Activated CD4-positive, alpha-beta memory T cell treated with anti-CD3 and anti-CD28 coated beads for 36 hours (primary cell): ENCODE measurements around the gene MYH9. TPM values are rescaled to one million over a fixed set of nuclear protein-coding genes. Genes with fewer than 3 reads are reported as not detected.

Experiments
- CTCF ChIA-PET: fragments of 350-600 bp; sonication (Branson Sonifier 250); formaldehyde crosslinking; loops from one replicate; lab custom pipeline; 2021; ENCODE audit warnings: antibody characterized with exemption, inconsistent platforms; lab: Charles Lee
- POLR2A ChIA-PET: fragments of 350-600 bp; sonication (Branson Sonifier 250); formaldehyde crosslinking; loops from one replicate; lab custom pipeline; 2021; ENCODE audit warnings: antibody characterized with exemption; lab: Charles Lee
- DNase-seq: peaks from one replicate; pipeline ENCODE4 v3.0.0-alpha.2; 2020
- H3K27ac Mint-ChIP-seq: one replicate; pipeline ENCODE4 v1.8.0; 2021; ENCODE audit warnings: mixed read lengths
- H3K27me3 Mint-ChIP-seq: one replicate; pipeline ENCODE4 v1.8.0; 2021; ENCODE audit warnings: mixed read lengths
- H3K36me3 Mint-ChIP-seq: one replicate; pipeline ENCODE4 v1.8.0; 2021; ENCODE audit warnings: mixed read lengths
- H3K4me1 Mint-ChIP-seq: one replicate; pipeline ENCODE4 v1.8.0; 2021; ENCODE audit warnings: low read depth, mixed read lengths
- H3K4me3 Mint-ChIP-seq: one replicate; pipeline ENCODE4 v1.8.0; 2021; ENCODE audit warnings: mild to moderate bottlenecking, mixed read lengths
- H3K9me3 Mint-ChIP-seq: one replicate; pipeline ENCODE4 v1.8.0; 2021; ENCODE audit warnings: mixed read lengths
- intact Hi-C: fragments of 100-400 bp; cut with micrococcal nuclease; formaldehyde crosslinking; loops from one replicate; pipeline ENCODE4 v1.15.1; 2023
- total RNA-seq, 2 experiments: library from RNA; stranded (reverse); gene quantifications; one replicate each; pipeline ENCODE4 v1.2.3, GENCODE V29; 2021

Gene MYH9
- total RNA-seq, 2 experiments from 2014 or later = 712 to 720 TPM

DNA sequence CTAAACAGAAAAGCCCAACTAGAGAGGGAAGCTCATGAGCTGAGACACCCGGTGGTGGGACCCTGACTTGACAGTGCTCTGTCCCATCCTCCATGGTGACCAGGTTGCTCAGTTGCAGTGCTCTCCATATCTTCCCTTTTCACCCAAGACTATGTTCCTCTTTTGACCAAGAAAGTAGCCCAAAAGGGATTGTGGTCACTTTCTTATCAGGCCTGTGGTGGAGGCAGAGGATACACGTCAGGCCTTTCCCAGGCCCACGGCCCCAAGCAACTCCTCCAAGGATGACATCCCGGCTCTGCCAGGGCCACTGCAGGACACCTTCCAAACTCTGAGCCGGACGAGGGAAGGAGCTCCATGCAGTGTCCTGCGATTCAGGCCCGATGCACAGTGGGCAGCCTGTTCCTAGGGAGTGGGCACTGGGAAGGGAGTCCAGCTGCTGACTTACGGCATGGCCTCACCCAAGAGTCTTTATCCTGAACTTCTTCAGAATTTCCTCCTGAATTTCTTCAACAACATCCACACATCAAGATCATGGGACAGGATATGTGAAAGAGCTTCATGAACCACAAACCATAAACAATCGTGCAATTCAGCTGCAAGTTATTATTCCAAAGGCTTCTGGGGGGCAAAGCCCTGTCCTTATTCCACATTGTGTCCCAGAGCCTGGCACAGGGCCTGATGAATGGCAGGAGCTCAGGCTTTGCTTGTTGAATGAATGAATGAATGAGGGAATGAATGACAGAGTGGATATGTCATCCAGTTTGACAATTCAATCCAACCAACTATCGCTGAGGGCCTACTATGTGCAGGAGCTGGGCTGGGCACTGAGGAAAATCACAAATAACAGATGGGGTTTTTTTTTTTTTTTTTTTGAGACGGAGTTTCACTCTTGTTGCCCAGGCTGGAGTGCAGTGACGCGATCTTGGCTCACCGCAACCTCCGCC lies 36.0 kb upstream of the MYH9 start:
- no peaks in the 10 kb centered on the region for H3K36me3 Mint-ChIP-seq
- ChIA-PET CTCF (no interaction called here), POLR2A (interaction anchor here (0.8 to 1.5 kb wide), 2 partner anchors 11 to 19 kb away, joined by 3 read pairs; no protein-coding TSS in a partner anchor)
- no peaks in the 10 kb centered on the region for H3K27me3 Mint-ChIP-seq
- H3K4me3 Mint-ChIP-seq = no peak overlapping the region
- no peak overlapping the region for H3K27ac Mint-ChIP-seq
- intact Hi-C loops = no loop called here
- DNase-seq = no peak
- peaks cover 36% of the 10 kb centered on the region for H3K4me1 Mint-ChIP-seq
- no peaks in the 10 kb centered on the region for H3K9me3 Mint-ChIP-seq

DNA sequence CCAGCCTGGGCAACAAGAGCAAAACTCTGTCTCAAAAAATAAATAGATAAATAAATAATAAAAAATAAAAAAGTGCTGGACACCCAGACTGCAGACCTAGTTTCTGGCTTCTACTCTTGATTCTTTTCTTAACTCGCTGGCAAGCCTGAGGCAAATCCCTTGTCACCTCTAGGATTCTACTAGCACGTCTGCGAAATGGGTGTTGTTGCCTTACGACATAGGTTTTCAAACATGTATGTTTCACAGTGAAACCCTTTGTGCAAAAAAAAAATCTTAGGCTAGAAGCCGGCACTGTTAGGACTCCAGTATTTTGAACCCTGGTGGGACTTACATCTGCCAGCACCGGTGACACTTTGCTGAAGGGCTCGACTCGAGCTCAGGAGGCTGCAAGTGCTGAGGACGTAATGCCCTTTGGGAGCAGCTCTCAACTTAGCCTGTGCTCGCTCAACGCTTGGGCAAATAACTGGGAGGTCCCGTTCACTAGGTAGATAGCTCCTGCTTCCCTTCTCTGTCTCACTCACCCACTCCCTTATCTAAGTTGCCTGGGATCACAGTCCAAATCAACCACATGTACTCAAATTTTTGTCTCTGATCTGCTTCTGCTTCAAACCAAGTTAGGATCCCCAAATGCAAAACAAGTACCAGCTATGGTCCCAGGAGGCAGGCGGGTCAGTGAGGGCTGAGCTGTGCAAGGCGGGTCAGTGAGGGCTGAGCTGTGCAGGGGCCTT lies 34.7 kb upstream of the MYH9 start:
- CTCF ChIA-PET = no interaction called here
- intact Hi-C loops = no loop called here
- Mint-ChIP-seq H3K27ac (no peak overlapping the region), H3K27me3 (no peaks in the 10 kb centered on the region), H3K4me3 (no peak overlapping the region), H3K9me3 (no peaks in the 10 kb centered on the region), H3K4me1 (peaks cover 36% of the 10 kb centered on the region), H3K36me3 (no peaks in the 10 kb centered on the region)
- POLR2A ChIA-PET = no interaction called here
- DNase-seq = no peak

DNA sequence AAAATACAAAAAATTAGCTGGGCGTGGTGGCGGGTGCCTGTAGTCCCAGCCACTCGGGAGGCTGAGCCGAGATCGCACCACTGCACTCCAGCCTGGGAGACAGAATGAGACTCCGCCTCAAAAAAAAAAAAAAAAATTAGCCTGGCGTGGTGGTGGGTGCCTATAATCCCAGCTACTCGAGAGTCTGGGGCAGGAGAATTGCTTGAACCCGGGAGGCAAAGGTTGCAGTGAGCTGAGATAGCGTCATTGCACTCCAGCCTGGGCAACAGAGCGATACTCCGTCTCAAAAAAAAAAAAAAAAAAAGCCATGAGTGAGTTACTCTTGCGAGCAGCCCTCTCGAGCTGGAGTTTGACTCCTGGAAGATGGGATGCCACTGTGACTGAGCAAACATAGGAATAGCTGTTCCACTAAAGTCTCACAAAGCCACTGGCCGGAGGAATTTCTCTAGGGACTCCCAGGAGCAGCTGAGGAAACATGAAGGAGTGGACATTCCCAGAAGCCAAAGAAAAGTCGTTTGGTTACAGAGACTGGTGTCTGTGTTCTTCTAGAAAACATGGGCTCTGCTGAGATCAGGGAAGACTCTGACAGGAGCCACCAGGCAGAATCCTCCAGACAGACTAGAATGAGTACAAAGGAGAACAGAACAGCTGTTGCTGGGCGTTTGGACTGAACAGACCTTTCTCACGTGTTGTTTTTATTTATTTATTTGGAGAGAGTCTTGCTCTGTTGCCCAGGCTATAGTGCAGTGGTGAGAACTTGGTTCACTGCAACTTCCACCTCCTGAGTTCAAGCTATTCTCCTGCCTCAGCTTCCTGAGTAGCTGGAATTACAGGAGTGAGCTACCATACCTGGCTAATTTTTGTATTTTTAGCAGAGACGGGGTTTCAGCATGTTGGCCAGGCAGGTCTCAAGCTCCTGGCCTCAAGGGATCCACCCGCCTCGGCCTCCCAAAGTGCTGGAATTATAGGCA lies 32.4 kb upstream of the MYH9 start:
- no peaks in the 10 kb centered on the region for H3K9me3 Mint-ChIP-seq
- ChIA-PET CTCF (interaction anchor here (0.6 kb wide), 1 partner anchor 9 kb away, joined by 3 read pairs; no protein-coding TSS in a partner anchor), POLR2A (interaction anchor here (0.6 kb wide), 1 partner anchor 153 kb away, joined by 3 read pairs; no protein-coding TSS in a partner anchor)
- no peak overlapping the region for H3K4me3 Mint-ChIP-seq
- H3K36me3 Mint-ChIP-seq = no peaks in the 10 kb centered on the region
- H3K27me3 Mint-ChIP-seq = no peaks in the 10 kb centered on the region
- H3K4me1 Mint-ChIP-seq = peaks cover 31% of the 10 kb centered on the region
- no peak overlapping the region for H3K27ac Mint-ChIP-seq
- intact Hi-C loops = loop anchor here (10.0 kb wide), 1 partner anchor 265 kb away; no protein-coding TSS in a partner anchor
- no peak for DNase-seq

DNA sequence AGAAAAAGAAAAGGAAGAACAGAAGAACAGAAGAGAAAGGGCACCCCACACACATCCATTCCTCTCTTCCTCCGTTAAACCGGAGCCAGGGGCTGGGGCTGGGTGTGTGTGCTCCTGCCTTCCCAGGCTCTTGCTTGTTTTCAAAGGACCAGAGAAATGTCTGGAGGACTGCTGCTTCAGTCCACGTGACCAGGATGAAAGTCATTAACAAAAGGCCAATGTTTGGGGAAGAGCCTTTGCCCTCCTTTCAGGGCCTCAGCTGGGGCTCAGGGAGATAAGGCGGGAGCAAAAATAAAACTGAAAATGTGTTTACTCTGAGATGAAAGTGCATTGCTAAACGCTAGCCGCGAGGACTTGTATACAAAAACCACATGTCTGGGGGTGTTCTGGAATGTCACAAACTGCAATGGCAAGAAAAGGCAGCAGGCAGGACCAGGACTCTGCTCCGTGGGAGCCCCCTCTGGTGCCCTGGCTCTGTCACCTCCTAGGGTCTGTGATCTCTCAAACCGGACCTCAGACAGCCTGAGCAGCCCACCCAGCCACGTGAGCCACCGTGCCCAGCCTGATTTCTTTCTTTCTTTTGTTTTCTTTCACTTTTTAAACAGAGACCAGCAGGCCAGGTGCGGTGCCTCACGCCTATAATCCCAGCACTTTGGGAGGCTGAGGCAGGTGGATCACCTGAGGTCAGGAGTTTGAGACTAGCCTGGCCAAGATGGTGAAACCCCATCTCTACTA lies 31.6 kb upstream of the MYH9 start:
- Mint-ChIP-seq H3K27ac (peak overlapping the region; percentile 6), H3K9me3 (no peaks in the 10 kb centered on the region), H3K36me3 (no peaks in the 10 kb centered on the region), H3K27me3 (no peaks in the 10 kb centered on the region), H3K4me3 (peak overlapping the region; percentile 34), H3K4me1 (peaks cover 22% of the 10 kb centered on the region)
- intact Hi-C loops = loop anchor here (10.0 kb wide), 1 partner anchor 265 kb away; no protein-coding TSS in a partner anchor
- ChIA-PET POLR2A (interaction anchor here (0.6 kb wide), 1 partner anchor 154 kb away, joined by 3 read pairs; no protein-coding TSS in a partner anchor), CTCF (no interaction called here)
- no peak for DNase-seq

DNA sequence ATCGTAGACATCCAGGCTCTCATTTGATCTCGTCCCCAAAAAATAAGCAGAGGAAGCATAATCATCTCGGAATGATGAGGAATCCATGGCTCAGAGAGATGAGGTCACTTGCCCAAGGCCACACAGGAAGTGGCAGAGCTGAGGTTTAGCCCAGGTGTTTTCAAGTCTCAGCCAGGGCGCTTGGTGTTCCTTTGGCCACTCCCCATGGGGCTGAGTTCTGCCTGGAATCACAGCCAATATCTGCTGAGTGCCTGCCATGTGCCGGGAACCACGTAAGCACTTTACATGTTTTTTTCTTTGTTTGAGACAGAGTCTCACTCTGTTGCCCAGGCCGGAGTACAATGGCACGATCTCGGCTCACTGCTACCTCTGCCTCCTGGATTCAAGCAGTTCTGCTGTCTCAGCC lies 29.5 kb upstream of the MYH9 start:
- Mint-ChIP-seq H3K36me3 (no peaks in the 10 kb centered on the region), H3K4me1 (peaks cover 18% of the 10 kb centered on the region), H3K9me3 (no peaks in the 10 kb centered on the region), H3K27ac (no peak overlapping the region), H3K27me3 (no peaks in the 10 kb centered on the region), H3K4me3 (no peak overlapping the region)
- ChIA-PET CTCF (interaction anchor here (1.1 kb wide), 1 partner anchor 116 kb away, joined by 3 read pairs; no protein-coding TSS in a partner anchor), POLR2A (interaction anchor here (1.1 kb wide), 1 partner anchor 11 kb away, joined by 3 read pairs; no protein-coding TSS in a partner anchor)
- DNase-seq = peak; percentile 44
- intact Hi-C loops = loop anchor here (10.0 kb wide), 1 partner anchor 262 kb away; no protein-coding TSS in a partner anchor

GRCh38 chr22:36415415-36416168 lies 27.8 kb upstream of the MYH9 start:
- no peak overlapping the region for H3K27ac Mint-ChIP-seq
- no peak for DNase-seq
- H3K4me3 Mint-ChIP-seq = no peak overlapping the region
- H3K36me3 Mint-ChIP-seq = no peaks in the 10 kb centered on the region
- intact Hi-C loops = loop anchor here (10.0 kb wide), 1 partner anchor 261 kb away; no protein-coding TSS in a partner anchor
- peaks cover 21% of the 10 kb centered on the region for H3K4me1 Mint-ChIP-seq
- H3K27me3 Mint-ChIP-seq = no peaks in the 10 kb centered on the region
- ChIA-PET CTCF (interaction anchor here (1.4 kb wide), 1 partner anchor 55 kb away, joined by 6 read pairs; no protein-coding TSS in a partner anchor), POLR2A (interaction anchor here (0.7 kb wide), 1 partner anchor 141 kb away, joined by 3 read pairs; no protein-coding TSS in a partner anchor)
- H3K9me3 Mint-ChIP-seq = no peaks in the 10 kb centered on the region

DNA sequence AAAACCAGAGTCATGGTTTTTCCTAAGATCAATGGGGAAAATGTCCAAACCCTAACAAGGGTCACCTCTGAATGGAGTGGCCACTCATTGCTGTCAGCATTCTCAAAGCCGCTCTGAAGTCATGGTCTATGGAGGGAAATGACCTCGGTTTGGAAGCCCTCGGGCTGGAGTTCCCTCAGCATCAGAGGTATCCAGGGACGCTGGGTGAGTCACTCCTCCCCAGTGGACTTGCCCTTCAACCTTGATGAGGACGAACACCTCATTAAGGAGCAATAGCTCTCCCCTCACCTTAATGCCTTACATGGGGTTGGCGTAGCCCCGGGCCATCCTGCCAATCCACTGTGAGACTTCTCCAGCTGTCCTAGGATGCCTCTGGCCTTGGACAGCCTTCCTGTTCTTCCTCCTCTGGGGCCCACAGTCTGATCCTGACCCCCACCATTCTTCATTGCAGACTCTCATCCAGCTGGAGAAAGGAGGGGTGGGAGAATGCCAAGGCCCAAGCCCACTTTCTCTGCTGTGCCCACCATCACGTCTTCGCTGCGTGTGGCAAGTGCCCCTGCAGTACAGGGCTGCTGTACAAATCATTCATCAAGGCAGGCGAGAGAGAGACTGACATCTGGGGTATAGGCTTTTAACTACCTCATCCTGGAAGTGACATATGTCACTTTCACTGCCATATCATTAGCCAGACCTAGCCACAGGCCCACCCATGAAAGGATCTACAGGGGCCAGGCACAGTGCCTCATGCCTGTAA lies 25.4 kb upstream of the MYH9 start:
- intact Hi-C loops = loop anchor here (10.0 kb wide), 1 partner anchor 258 kb away; no protein-coding TSS in a partner anchor
- CTCF ChIA-PET = no interaction called here
- no peaks in the 10 kb centered on the region for H3K36me3 Mint-ChIP-seq
- H3K27me3 Mint-ChIP-seq = no peaks in the 10 kb centered on the region
- no peak overlapping the region for H3K27ac Mint-ChIP-seq
- POLR2A ChIA-PET = no interaction called here
- H3K4me1 Mint-ChIP-seq = peaks cover 22% of the 10 kb centered on the region
- no peak for DNase-seq
- H3K4me3 Mint-ChIP-seq = no peak overlapping the region
- no peaks in the 10 kb centered on the region for H3K9me3 Mint-ChIP-seq

GRCh38 chr22:36411589-36412258 lies 24.0 kb upstream of the MYH9 start:
- Mint-ChIP-seq H3K4me3 (no peak overlapping the region), H3K27ac (no peak overlapping the region), H3K27me3 (no peaks in the 10 kb centered on the region), H3K9me3 (no peaks in the 10 kb centered on the region), H3K4me1 (peaks cover 22% of the 10 kb centered on the region), H3K36me3 (no peaks in the 10 kb centered on the region)
- ChIA-PET POLR2A (interaction anchor here (1.3 kb wide), 1 partner anchor 24 kb away, joined by 3 read pairs; the partner anchor contains the start of gene MYH9), CTCF (interaction anchor here (0.6 to 1.5 kb wide), 3 partner anchors 47 to 133 kb away, joined by 3 to 4 read pairs (median 4); no protein-coding TSS in a partner anchor)
- peak; percentile 76 for DNase-seq
- intact Hi-C loops = loop anchor here (10.0 kb wide), 1 partner anchor 257 kb away; no protein-coding TSS in a partner anchor
